Chondrocyte (in vitro differentiated cells): ENCODE measurements around the gene TTF2. TPM values are rescaled to one million over a fixed set of nuclear protein-coding genes. Genes with fewer than 3 reads are reported as not detected.

Experiments used
- DNase-seq: peaks from one replicate; pipeline ENCODE4 v3.0.0; 2021; ENCODE audit warnings: mixed read lengths, low spot score
- H3K27ac Mint-ChIP-seq: one replicate; pipeline ENCODE4 v1.8.0; 2021; ENCODE audit warnings: mild to moderate bottlenecking, moderate library complexity, mixed read lengths; ENCODE audit not compliant: unreplicated experiment
- H3K27me3 Mint-ChIP-seq: 2 replicates; pipeline ENCODE4 v1.8.0; 2021; ENCODE audit warnings: low read depth, mixed read lengths
- H3K36me3 Mint-ChIP-seq: 2 replicates; pipeline ENCODE4 v1.8.0; 2021; ENCODE audit warnings: low read depth, mixed read lengths
- H3K4me1 Mint-ChIP-seq: 2 replicates; pipeline ENCODE4 v1.8.0; 2021; ENCODE audit warnings: low read depth, mild to moderate bottlenecking, mixed read lengths
- H3K4me3 Mint-ChIP-seq: one replicate; pipeline ENCODE4 v1.8.0; 2021; ENCODE audit warnings: mild to moderate bottlenecking, moderate library complexity, mixed read lengths; ENCODE audit not compliant: unreplicated experiment
- H3K9me3 Mint-ChIP-seq: 2 replicates; pipeline ENCODE4 v1.8.0; 2021; ENCODE audit warnings: low read depth, mixed read lengths
- total RNA-seq: library from RNA; stranded (reverse); gene quantifications from 3 replicates; pipeline ENCODE4 v1.2.1, GENCODE V29; 2021
- TF ChIP-seq, protein P1 (sequence below): fragments of 200-600 bp; sonication (generic); IDR thresholded peaks from 2 replicates; pipeline ENCODE4 v1.5.0; 2021; ENCODE audit warnings: antibody characterized with exemption, mild to moderate bottlenecking, moderate library complexity

TTF2 gene
- total RNA-seq, 1 donor from 2014 or later, result 16.4 TPM

GRCh38 chr1:117104986-117105385 is 44.9 kb downstream of the TTF2 start:
- Mint-ChIP-seq H3K4me3 (no peak overlapping the region), H3K27ac (no peak overlapping the region), H3K9me3 (no peaks in the 10 kb centered on the region), H3K4me1 (no peaks in the 10 kb centered on the region), H3K27me3 (no peaks in the 10 kb centered on the region), H3K36me3 (peaks cover 19% of the 10 kb centered on the region)
- no peak for DNase-seq
- TF ChIP-seq, protein P1, sequence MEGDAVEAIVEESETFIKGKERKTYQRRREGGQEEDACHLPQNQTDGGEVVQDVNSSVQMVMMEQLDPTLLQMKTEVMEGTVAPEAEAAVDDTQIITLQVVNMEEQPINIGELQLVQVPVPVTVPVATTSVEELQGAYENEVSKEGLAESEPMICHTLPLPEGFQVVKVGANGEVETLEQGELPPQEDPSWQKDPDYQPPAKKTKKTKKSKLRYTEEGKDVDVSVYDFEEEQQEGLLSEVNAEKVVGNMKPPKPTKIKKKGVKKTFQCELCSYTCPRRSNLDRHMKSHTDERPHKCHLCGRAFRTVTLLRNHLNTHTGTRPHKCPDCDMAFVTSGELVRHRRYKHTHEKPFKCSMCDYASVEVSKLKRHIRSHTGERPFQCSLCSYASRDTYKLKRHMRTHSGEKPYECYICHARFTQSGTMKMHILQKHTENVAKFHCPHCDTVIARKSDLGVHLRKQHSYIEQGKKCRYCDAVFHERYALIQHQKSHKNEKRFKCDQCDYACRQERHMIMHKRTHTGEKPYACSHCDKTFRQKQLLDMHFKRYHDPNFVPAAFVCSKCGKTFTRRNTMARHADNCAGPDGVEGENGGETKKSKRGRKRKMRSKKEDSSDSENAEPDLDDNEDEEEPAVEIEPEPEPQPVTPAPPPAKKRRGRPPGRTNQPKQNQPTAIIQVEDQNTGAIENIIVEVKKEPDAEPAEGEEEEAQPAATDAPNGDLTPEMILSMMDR, result no peak

- Mint-ChIP-seq H3K36me3 (peaks cover 14% of the 10 kb centered on the region), H3K27me3 (no peaks in the 10 kb centered on the region)
Measured at GRCh38 chr1:117105722-117106121, 45.6 kb downstream of the TTF2 start.

DNA sequence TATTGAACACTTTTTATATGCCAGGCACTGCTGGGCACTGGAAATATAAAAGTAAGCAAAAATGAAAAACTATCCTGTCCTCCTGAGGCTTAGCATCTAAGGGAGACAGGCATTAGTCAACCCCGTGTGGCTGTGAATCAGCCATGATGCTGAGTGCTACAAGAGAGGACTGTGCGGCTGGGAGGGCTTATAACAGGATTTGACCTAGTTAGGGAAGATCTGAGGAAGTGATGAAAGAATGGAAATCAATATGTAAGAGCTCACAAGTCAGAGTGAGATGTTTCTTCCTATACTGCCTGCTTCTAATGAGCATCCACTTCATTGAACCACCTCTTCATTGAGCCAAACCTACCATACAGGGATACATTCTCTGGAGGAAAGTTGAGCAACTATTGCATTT is 46.4 kb downstream of the TTF2 start:
- H3K4me1 Mint-ChIP-seq, result no peaks in the 10 kb centered on the region
- no peak overlapping the region for H3K27ac Mint-ChIP-seq
- TF ChIP-seq, protein P1, result no peak
- DNase-seq, result no peak
- no peak overlapping the region for H3K4me3 Mint-ChIP-seq
- H3K27me3 Mint-ChIP-seq, result no peaks in the 10 kb centered on the region
- no peaks in the 10 kb centered on the region for H3K9me3 Mint-ChIP-seq
- peaks cover 16% of the 10 kb centered on the region for H3K36me3 Mint-ChIP-seq

More at GRCh38 chr1:117105722-117106121, 45.6 kb downstream of the TTF2 start:
- H3K4me1 Mint-ChIP-seq, result no peaks in the 10 kb centered on the region
- H3K9me3 Mint-ChIP-seq, result no peaks in the 10 kb centered on the region
- H3K27ac Mint-ChIP-seq, result no peak overlapping the region
- TF ChIP-seq, protein P1, result no peak
- DNase-seq, result no peak
- H3K4me3 Mint-ChIP-seq, result no peak overlapping the region

GRCh38 chr1:117107364-117107763 is 47.2 kb downstream of the TTF2 start:
- Mint-ChIP-seq H3K27me3 (no peaks in the 10 kb centered on the region), H3K9me3 (no peaks in the 10 kb centered on the region), H3K4me1 (no peaks in the 10 kb centered on the region), H3K36me3 (peaks cover 16% of the 10 kb centered on the region), H3K4me3 (no peak overlapping the region), H3K27ac (no peak overlapping the region)
- TF ChIP-seq, protein P1, result no peak
- DNase-seq, result no peak

GRCh38 chr1:117110774-117111173 is 50.6 kb downstream of the TTF2 start:
- Mint-ChIP-seq H3K4me3 (no peak overlapping the region), H3K27me3 (no peaks in the 10 kb centered on the region), H3K36me3 (peaks cover 21% of the 10 kb centered on the region), H3K4me1 (no peaks in the 10 kb centered on the region), H3K9me3 (no peaks in the 10 kb centered on the region), H3K27ac (no peak overlapping the region)
- TF ChIP-seq, protein P1, result no peak
- no peak for DNase-seq
